GM18519 (cell line): ENCODE measurements around the gene DTNB.

Source experiments
- ATAC-seq: cut with Tn5 transposase; IDR thresholded peaks from one replicate; pipeline ENCODE4 v1.9.1; 2021; ENCODE audit warnings: mild to moderate bottlenecking, moderate library complexity; ENCODE audit not compliant: unreplicated experiment, low FRiP score

The DTNB gene

GRCh38 chr2:25401307-25402026 is 271.9 kb downstream of the DTNB start:
- ATAC-seq, result no peak

GRCh38 chr2:25400576-25401216 is 272.7 kb downstream of the DTNB start:
- ATAC-seq, result no peak

GRCh38 chr2:25400169-25400568 is 273.2 kb downstream of the DTNB start:
- no peak for ATAC-seq

- no peak for ATAC-seq
Observed at GRCh38 chr2:25398534-25398933, 274.8 kb downstream of the DTNB start.

- no peak for ATAC-seq
Observed at GRCh38 chr2:25397777-25398176, 275.6 kb downstream of the DTNB start.

GRCh38 chr2:25389161-25389560 is 284.2 kb downstream of the DTNB start:
- no peak for ATAC-seq

GRCh38 chr2:25388491-25388890 is 284.9 kb downstream of the DTNB start:
- ATAC-seq, result no peak

GRCh38 chr2:25387876-25388449 is 285.4 kb downstream of the DTNB start:
- ATAC-seq, result no peak

- no peak for ATAC-seq
Observed at GRCh38 chr2:25386971-25387875, 286.2 kb downstream of the DTNB start.

- no peak for ATAC-seq
Observed at GRCh38 chr2:25385910-25386309, 287.5 kb downstream of the DTNB start.

- no peak for ATAC-seq
Observed at GRCh38 chr2:25383806-25384205, 289.6 kb downstream of the DTNB start.

- no peak for ATAC-seq
Observed at GRCh38 chr2:25381502-25381901, 291.9 kb downstream of the DTNB start.

GRCh38 chr2:25380586-25381375 is 292.6 kb downstream of the DTNB start:
- ATAC-seq, result no peak

- ATAC-seq, result no peak
Observed at GRCh38 chr2:25380023-25380422, 293.4 kb downstream of the DTNB start.

- no peak for ATAC-seq
Observed at GRCh38 chr2:25379535-25379934, 293.8 kb downstream of the DTNB start.

GRCh38 chr2:25378731-25379490 is 294.5 kb downstream of the DTNB start:
- ATAC-seq, result no peak

GRCh38 chr2:25377822-25378421 is 295.5 kb downstream of the DTNB start:
- no peak for ATAC-seq

- peak; percentile 81 for ATAC-seq
Observed at GRCh38 chr2:25376750-25377621, 296.4 kb downstream of the DTNB start.
